HCT116 (cell line): ENCODE measurements around the gene KCNMB4. TPM values are rescaled to one million over a fixed set of nuclear protein-coding genes. Genes with fewer than 3 reads are reported as not detected.

Experiments used
- ATAC-seq: fragments of 200-7000 bp; cut with Tn5 transposase; 2 replicates; pipeline ENCODE4 v1.9.1; 2020; ENCODE audit warnings: mild to moderate bottlenecking, moderate library complexity
- BruUV-seq: library from RNA; stranded (reverse); fragments of 400-500 nt; replicated peaks from 2 replicates; lab custom pipeline; 2021; lab: Mats Ljungman, UMichigan
- CTCF ChIA-PET: fragments of 300-600 bp; sonication (Branson Sonifier 250); formaldehyde crosslinking; loops from one replicate; lab custom pipeline; 2021; ENCODE audit warnings: antibody characterized with exemption; lab: Charles Lee
- POLR2A ChIA-PET: fragments of 300-600, 350-600 bp; sonication (Branson Sonifier 250); formaldehyde crosslinking; loops from one replicate; lab custom pipeline; 2021; ENCODE audit warnings: antibody characterized with exemption; lab: Charles Lee
- RAD21 ChIA-PET, 2 experiments: fragments of 300-600 bp; sonication (Branson Sonifier 250); formaldehyde crosslinking; loops; one replicate each; lab custom pipeline; 2023; ENCODE audit warnings: low total read pairs in 2 of 2; ENCODE audit not compliant: uncharacterized antibody in 2 of 2, unreplicated experiment in 2 of 2, low non-redundant PET in 1 of 2; lab: Charles Lee
- DNase-seq: peaks from one replicate; pipeline ENCODE4 v3.0.0-alpha.2; 2010; ENCODE audit warnings: low read depth, low spot score
- H2AFZ ChIP-seq: fragments of 200-600 bp; shearing (Covaris generic), sonication (generic); 2 replicates; pipeline ENCODE4 v1.6.1; 2017; ENCODE audit warnings: low read depth, mixed run types, mixed read lengths, antibody characterized with exemption, low read length; ENCODE audit not compliant: poor library complexity, severe bottlenecking
- H3K27ac ChIP-seq: 2 replicates; pipeline ENCODE4 v1.5.1; 2012; ENCODE audit warnings: low read depth, low read length
- H3K27me3 ChIP-seq: fragments of 200-600 bp; sonication (generic); 2 replicates; pipeline ENCODE4 v1.6.1; 2016; ENCODE audit warnings: mixed run types, low read length, mixed read lengths; ENCODE audit not compliant: insufficient read depth
- H3K36me3 ChIP-seq, 2 experiments: fragments of 200-500 bp in 1 of 2; fragments of 200-600 bp in 1 of 2; sonication (Bioruptor generic) in 1 of 2; sonication (generic) in 1 of 2; 2 replicates each; pipeline versions ENCODE4 v1.5.1 to v1.6.1; 2014 to 2016; ENCODE audit warnings: low read length in 2 of 2, inconsistent platforms in 1 of 2, mixed read lengths in 1 of 2, mixed run types in 1 of 2; ENCODE audit not compliant: insufficient read depth in 2 of 2, control insufficient read depth in 1 of 2
- H3K4me1 ChIP-seq, 2 experiments: fragments of 200-600 bp in 1 of 2; sonication (generic) in 1 of 2; 2 replicates each; pipeline versions ENCODE4 v1.5.1 to v1.6.1; 2012 to 2017; ENCODE audit warnings: low read length in 2 of 2, inconsistent platforms in 1 of 2, mild to moderate bottlenecking in 1 of 2, mixed read lengths in 1 of 2, mixed run types in 1 of 2, moderate library complexity in 1 of 2; ENCODE audit not compliant: insufficient read depth in 2 of 2, control insufficient read depth in 1 of 2
- H3K4me2 ChIP-seq: fragments of 200-600 bp; sonication (generic); 2 replicates; pipeline ENCODE4 v1.6.1; 2017; ENCODE audit warnings: mixed run types, low read length, mixed read lengths
- H3K4me3 ChIP-seq, 2 experiments: fragments of 200-600 bp in 1 of 2; sonication (generic) in 1 of 2; replicated peaks in 1 of 2; 2 replicates each; pipeline ENCODE4 v1.5.1; 2011 to 2016; ENCODE audit warnings: low read length in 2 of 2, control low read depth in 1 of 2, low read depth in 1 of 2, mild to moderate bottlenecking in 1 of 2, mixed read lengths in 1 of 2, mixed run types in 1 of 2
- H3K79me2 ChIP-seq: fragments of 200-600 bp; sonication (generic); 2 replicates; pipeline ENCODE4 v1.6.1; 2017; ENCODE audit warnings: mild to moderate bottlenecking, mixed run types, low read length, moderate library complexity, mixed read lengths; ENCODE audit not compliant: insufficient read depth
- H3K9ac ChIP-seq: fragments of 200-600 bp; sonication (generic); 2 replicates; pipeline ENCODE4 v1.6.1; 2016; ENCODE audit warnings: low read length, mixed read lengths
- H3K9me2 ChIP-seq: fragments of 200-600 bp; sonication (generic), shearing (Covaris generic); 2 replicates; pipeline ENCODE4 v1.6.1; 2017; ENCODE audit warnings: mixed run types, mild to moderate bottlenecking, moderate library complexity; ENCODE audit not compliant: insufficient read depth
- H3K9me3 ChIP-seq, 2 experiments: fragments of 200-500 bp in 1 of 2; fragments of 200-600 bp in 1 of 2; sonication (Bioruptor generic) in 1 of 2; sonication (generic) in 1 of 2; 2 replicates each; pipeline ENCODE4 v1.6.1; 2014 to 2017; ENCODE audit warnings: low read length in 2 of 2, mixed read lengths in 2 of 2, inconsistent platforms in 1 of 2, low read depth in 1 of 2, mild to moderate bottlenecking in 1 of 2, mixed run types in 1 of 2, moderate library complexity in 1 of 2; ENCODE audit not compliant: control insufficient read depth in 1 of 2, insufficient read depth in 1 of 2
- H4K20me1 ChIP-seq: fragments of 200-600 bp; sonication (generic), shearing (Covaris generic); 2 replicates; pipeline ENCODE4 v1.6.1; 2017; ENCODE audit warnings: mixed run types, mild to moderate bottlenecking, moderate library complexity; ENCODE audit not compliant: insufficient read depth
- CBX3 ChIP-seq: IDR thresholded peaks from 2 replicates; pipeline ENCODE4 v1.6.1; 2012; ENCODE audit warnings: low read depth
- CEBPB ChIP-seq: IDR thresholded peaks from 2 replicates; pipeline ENCODE4 v1.6.1; 2012; ENCODE audit warnings: low read depth
- EGR1 ChIP-seq: IDR thresholded peaks from 2 replicates; pipeline ENCODE4 v1.6.1; 2012; ENCODE audit warnings: low read depth
- EZH2 ChIP-seq: fragments of 200-600 bp; sonication (generic); IDR thresholded peaks from 2 replicates; pipeline ENCODE4 v1.6.1; 2017; ENCODE audit warnings: antibody characterized with exemption, mixed run types
- EZH2phosphoT487 ChIP-seq: fragments of 200-600 bp; IDR thresholded peaks from 2 replicates; pipeline ENCODE4 v1.6.1; 2018; ENCODE audit warnings: antibody characterized with exemption, borderline replicate concordance
- POLR2A ChIP-seq: IDR thresholded peaks from 2 replicates; pipeline ENCODE4 v1.7.0; 2011; ENCODE audit warnings: borderline replicate concordance; ENCODE audit not compliant: insufficient read depth, insufficient read length; ENCODE audit errors: extremely low read depth
- POLR2AphosphoS5 ChIP-seq: IDR thresholded peaks from 2 replicates; pipeline ENCODE4 v1.6.1; 2011; ENCODE audit warnings: mild to moderate bottlenecking, low read depth, low read length, moderate library complexity
- SRF ChIP-seq: IDR thresholded peaks from 2 replicates; pipeline ENCODE4 v1.6.1; 2012; ENCODE audit warnings: low read depth
- TCF7L2 ChIP-seq: IDR thresholded peaks from 2 replicates; pipeline ENCODE4 v1.7.0; 2011; ENCODE audit warnings: borderline replicate concordance, inconsistent platforms; ENCODE audit not compliant: insufficient read depth, insufficient read length; ENCODE audit errors: extremely low read depth
- ZBTB33 ChIP-seq: IDR thresholded peaks from 2 replicates; pipeline ENCODE4 v1.6.1; 2011; ENCODE audit warnings: mild to moderate bottlenecking, low read length, moderate library complexity; ENCODE audit not compliant: insufficient replicate concordance; ENCODE audit errors: extremely low read depth
- intact Hi-C: fragments of 100-400 bp; cut with micrococcal nuclease; formaldehyde crosslinking; loops from 2 replicates; pipeline ENCODE4 v1.10.0; 2022
- total RNA-seq: library from RNA; stranded (reverse); gene quantifications from one replicate; pipeline ENCODE4 v1.2.1, GENCODE V29; 2021; ENCODE audit not compliant: unreplicated experiment
- TF ChIP-seq, protein P1 (sequence below): IDR thresholded peaks from 2 replicates; pipeline ENCODE4 v1.6.1; 2012

KCNMB4 gene
- total RNA-seq, 1 experiment from 2014 or later, result 5.0 TPM

DNA sequence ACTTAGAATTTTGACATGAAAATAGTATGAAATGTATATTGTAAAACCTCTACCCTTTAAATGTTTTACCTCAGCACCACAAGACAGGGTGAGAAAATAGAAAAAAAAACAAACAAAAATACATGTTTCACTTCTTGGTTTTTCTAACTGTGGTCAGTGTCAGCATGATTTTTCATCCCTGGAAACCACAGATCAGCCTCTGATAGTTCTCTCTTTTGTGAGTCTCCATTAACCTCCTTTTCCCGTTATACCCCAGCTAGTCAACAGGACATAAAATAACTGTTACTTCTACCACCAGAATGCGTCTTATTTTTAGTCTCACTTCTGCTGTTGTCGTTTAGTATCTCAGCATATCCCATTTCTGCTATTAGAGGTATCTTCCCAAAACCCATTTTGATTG lies 48.3 kb upstream of the KCNMB4 start:
- Histone ChIP-seq H3K9me3 (no peaks in the 10 kb centered on the region), H3K4me2 (no peak overlapping the region), H3K4me1 (no peaks in the 10 kb centered on the region), H2AFZ (no peak overlapping the region), H3K9ac (no peak overlapping the region), H3K27ac (no peak overlapping the region), H3K9me2 (no peaks in the 10 kb centered on the region), H3K36me3 (no peaks in the 10 kb centered on the region), H4K20me1 (peaks cover 6% of the 10 kb centered on the region; the same call in 1 of the 2 replicates), H3K27me3 (no peaks in the 10 kb centered on the region), H3K4me3 (no peak overlapping the region), H3K79me2 (peaks cover 47% of the 10 kb centered on the region)
- ATAC-seq (no peak), DNase-seq (no peak)
- TF ChIP-seq EGR1, result no peak
- no peak for TF ChIP-seq POLR2AphosphoS5
- TF ChIP-seq TCF7L2, result no peak
- TF ChIP-seq EZH2phosphoT487, result no peak
- TF ChIP-seq SRF, result no peak
- no peak for TF ChIP-seq EZH2
- no peak for TF ChIP-seq CEBPB
- TF ChIP-seq CBX3, result no peak
- TF ChIP-seq, protein P1, sequence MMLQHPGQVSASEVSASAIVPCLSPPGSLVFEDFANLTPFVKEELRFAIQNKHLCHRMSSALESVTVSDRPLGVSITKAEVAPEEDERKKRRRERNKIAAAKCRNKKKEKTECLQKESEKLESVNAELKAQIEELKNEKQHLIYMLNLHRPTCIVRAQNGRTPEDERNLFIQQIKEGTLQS, result no peak
- no peak for TF ChIP-seq ZBTB33
- no peak for TF ChIP-seq POLR2A
- intact Hi-C loops, result no loop called here
- no TSS peak for BruUV-seq
- ChIA-PET CTCF (no interaction called here), POLR2A (no interaction called here), RAD21 (no interaction called here)
